Measurements from ENCODE around the gene S100A3. TPM values are rescaled to one million over a fixed set of nuclear protein-coding genes. Genes with fewer than 3 reads are reported as not detected.

S100A3 gene
- total RNA-seq, 1 experiment from 2014 or later: 12.0 TPM

DNA sequence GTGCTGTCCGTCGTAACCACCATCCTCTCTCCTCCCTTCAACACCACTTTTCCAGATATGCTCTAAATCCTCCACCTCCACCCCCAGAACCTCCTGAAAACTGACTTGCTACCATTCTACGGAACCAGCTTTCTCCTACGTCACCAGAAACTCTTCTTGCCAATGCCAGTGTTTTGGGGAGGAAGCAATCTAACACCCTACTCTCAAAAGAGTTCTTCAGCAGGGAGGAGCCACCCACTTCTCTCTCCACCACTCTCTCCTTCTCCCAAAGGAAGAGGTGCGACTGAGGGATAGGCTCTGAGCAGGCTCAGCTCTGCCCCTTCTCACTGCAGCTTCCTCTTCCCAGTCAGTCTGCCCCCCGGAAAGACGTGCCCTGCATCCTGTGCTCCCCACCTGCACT, 22.6 kb upstream of the S100A3 start:
- CTCF ChIA-PET: interaction anchor here (0.6 to 2.1 kb wide), 11 partner anchors 9 to 100 kb away, joined by 3 to 13 read pairs (median 5); partner anchors contain the start of genes CHTOP, S100A13 and S100A16
- intact Hi-C loops (cut with micrococcal nuclease; ENCODE audit: unreplicated experiment): loop anchor here (2.0 to 10.0 kb wide), 2 partner anchors 45 to 83 kb away; partner anchors contain the start of genes S100A14 and SNAPIN
- no TSS peak for BruUV-seq (replicated peaks)
- no peaks in the 10 kb centered on the region for H3K36me3 ChIP-seq (ENCODE audit: control insufficient read depth, insufficient read depth, low read length)
- H3K27ac ChIP-seq (ENCODE audit: low read length): peak overlapping the region; percentile 40; the same call in 1 of the 2 replicates
- ATAC-seq (no peak), DNase-seq (ENCODE audit: low read depth, low spot score) (no peak)
- H3K4me3 ChIP-seq (ENCODE audit: low read depth in 2 of 2, low read length in 2 of 2): no peak overlapping the region
- H3K9me3 ChIP-seq (ENCODE audit: control insufficient read depth, insufficient read depth, low read depth, low read length): no peaks in the 10 kb centered on the region
- POLR2A ChIA-PET: interaction anchor here (0.7 kb wide), 1 partner anchor 63 kb away, joined by 3 read pairs; no protein-coding TSS in a partner anchor
- H3K27me3 ChIP-seq (ENCODE audit: control insufficient read depth, insufficient read depth, low read length): no peaks in the 10 kb centered on the region
- TF ChIP-seq, protein P1, sequence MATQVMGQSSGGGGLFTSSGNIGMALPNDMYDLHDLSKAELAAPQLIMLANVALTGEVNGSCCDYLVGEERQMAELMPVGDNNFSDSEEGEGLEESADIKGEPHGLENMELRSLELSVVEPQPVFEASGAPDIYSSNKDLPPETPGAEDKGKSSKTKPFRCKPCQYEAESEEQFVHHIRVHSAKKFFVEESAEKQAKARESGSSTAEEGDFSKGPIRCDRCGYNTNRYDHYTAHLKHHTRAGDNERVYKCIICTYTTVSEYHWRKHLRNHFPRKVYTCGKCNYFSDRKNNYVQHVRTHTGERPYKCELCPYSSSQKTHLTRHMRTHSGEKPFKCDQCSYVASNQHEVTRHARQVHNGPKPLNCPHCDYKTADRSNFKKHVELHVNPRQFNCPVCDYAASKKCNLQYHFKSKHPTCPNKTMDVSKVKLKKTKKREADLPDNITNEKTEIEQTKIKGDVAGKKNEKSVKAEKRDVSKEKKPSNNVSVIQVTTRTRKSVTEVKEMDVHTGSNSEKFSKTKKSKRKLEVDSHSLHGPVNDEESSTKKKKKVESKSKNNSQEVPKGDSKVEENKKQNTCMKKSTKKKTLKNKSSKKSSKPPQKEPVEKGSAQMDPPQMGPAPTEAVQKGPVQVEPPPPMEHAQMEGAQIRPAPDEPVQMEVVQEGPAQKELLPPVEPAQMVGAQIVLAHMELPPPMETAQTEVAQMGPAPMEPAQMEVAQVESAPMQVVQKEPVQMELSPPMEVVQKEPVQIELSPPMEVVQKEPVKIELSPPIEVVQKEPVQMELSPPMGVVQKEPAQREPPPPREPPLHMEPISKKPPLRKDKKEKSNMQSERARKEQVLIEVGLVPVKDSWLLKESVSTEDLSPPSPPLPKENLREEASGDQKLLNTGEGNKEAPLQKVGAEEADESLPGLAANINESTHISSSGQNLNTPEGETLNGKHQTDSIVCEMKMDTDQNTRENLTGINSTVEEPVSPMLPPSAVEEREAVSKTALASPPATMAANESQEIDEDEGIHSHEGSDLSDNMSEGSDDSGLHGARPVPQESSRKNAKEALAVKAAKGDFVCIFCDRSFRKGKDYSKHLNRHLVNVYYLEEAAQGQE (IDR thresholded peaks at IDR 0.05; ENCODE audit: insufficient read depth in 1 of 2, low read depth in 2 of 2, low read length in 1 of 2): no peak
- TF ChIP-seq CTCF (IDR thresholded peaks at IDR 0.05): no peak
- TF ChIP-seq POLR2AphosphoS5 (IDR thresholded peaks at IDR 0.05; ENCODE audit: low read depth, low read length): no peak
- TF ChIP-seq TCF7L2 (IDR thresholded peaks at IDR 0.05; ENCODE audit: low read depth, low read length): no peak
- TF ChIP-seq SIN3A (IDR thresholded peaks at IDR 0.05; ENCODE audit: borderline replicate concordance, insufficient read depth, low read depth, low read length): no peak
- in situ Hi-C loops (cut with HindIII; ENCODE audit: low pct_unique_long_range_greater_than_20kb, low sequenced_read_pairs): no loop called here
- H3K4me1 ChIP-seq (ENCODE audit: control insufficient read depth, insufficient read depth, low read length): peaks cover 24% of the 10 kb centered on the region

DNA sequence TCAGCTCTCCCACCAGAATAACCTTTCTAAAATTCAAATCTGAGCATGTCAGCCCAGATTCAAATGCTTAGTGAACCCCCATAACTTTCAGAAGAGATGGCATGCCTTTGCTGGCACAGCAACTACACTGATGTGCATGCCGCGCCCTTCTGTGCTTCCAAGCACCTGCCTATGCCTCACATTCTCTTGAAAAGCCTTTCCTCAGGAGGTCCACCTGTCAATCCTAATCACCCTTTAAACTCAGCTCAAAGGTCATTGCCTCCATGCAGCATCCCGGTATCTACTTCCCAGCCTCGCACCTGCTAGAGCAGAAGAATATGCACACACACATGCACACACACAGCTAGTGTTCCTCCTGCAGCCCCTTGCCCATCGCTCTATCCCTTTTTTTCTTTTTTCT, 21.8 kb upstream of the S100A3 start:
- Histone ChIP-seq H3K27me3 (ENCODE audit: control insufficient read depth, insufficient read depth, low read length) (no peaks in the 10 kb centered on the region), H3K9me3 (ENCODE audit: control insufficient read depth, insufficient read depth, low read depth, low read length) (no peaks in the 10 kb centered on the region), H3K36me3 (ENCODE audit: control insufficient read depth, insufficient read depth, low read length) (no peaks in the 10 kb centered on the region), H3K4me3 (ENCODE audit: low read depth in 2 of 2, low read length in 2 of 2) (no peak overlapping the region), H3K27ac (ENCODE audit: low read length) (0 out of 2 replicates have a peak overlapping the region, but pooled peaks have one; percentile 36), H3K4me1 (ENCODE audit: control insufficient read depth, insufficient read depth, low read length) (peaks cover 33% of the 10 kb centered on the region)
- POLR2A ChIA-PET: interaction anchor here (0.7 kb wide), 1 partner anchor 72 kb away, joined by 10 read pairs; no protein-coding TSS in a partner anchor
- TF ChIP-seq, protein P1 (IDR thresholded peaks at IDR 0.05; ENCODE audit: insufficient read depth in 1 of 2, low read depth in 2 of 2, low read length in 1 of 2): no peak
- TF ChIP-seq SIN3A (IDR thresholded peaks at IDR 0.05; ENCODE audit: borderline replicate concordance, insufficient read depth, low read depth, low read length) (no peak), POLR2AphosphoS5 (IDR thresholded peaks at IDR 0.05; ENCODE audit: low read depth, low read length) (no peak), CTCF (IDR thresholded peaks at IDR 0.05) (no peak), TCF7L2 (IDR thresholded peaks at IDR 0.05; ENCODE audit: low read depth, low read length) (no peak)
- ATAC-seq: no peak
- no TSS peak for BruUV-seq (replicated peaks)
- intact Hi-C loops (cut with micrococcal nuclease; ENCODE audit: unreplicated experiment): loop anchor here (10.0 kb wide), 1 partner anchor 84 kb away; the partner anchor contains the start of gene SNAPIN
- no peak for DNase-seq (ENCODE audit: low read depth, low spot score)
- CTCF ChIA-PET: interaction anchor here (0.6 to 1.0 kb wide), 3 partner anchors 36 to 62 kb away, joined by 4 to 15 read pairs (median 8); no protein-coding TSS in a partner anchor
- in situ Hi-C loops (cut with HindIII; ENCODE audit: low pct_unique_long_range_greater_than_20kb, low sequenced_read_pairs): no loop called here
